NB4 (cell line): ENCODE results near the gene IGF2BP3.

ENCODE experiments used
- DNase-seq: peaks from one replicate; pipeline ENCODE4 v3.0.0; 2010; ENCODE audit warnings: low read depth
- H3K4me3 ChIP-seq: one replicate; pipeline ENCODE4 v1.5.1; 2011; ENCODE audit warnings: mild to moderate bottlenecking, low read depth, low read length, moderate library complexity
- CTCF ChIP-seq: IDR thresholded peaks from one replicate; pipeline ENCODE4 v1.5.1; 2012; ENCODE audit warnings: low read depth, low read length
- MAX ChIP-seq: IDR thresholded peaks from 2 replicates; pipeline ENCODE4 v1.6.1; 2011; ENCODE audit warnings: low read depth, low read length
- MYC ChIP-seq: IDR thresholded peaks from 2 replicates; pipeline ENCODE4 v1.6.1; 2011; ENCODE audit warnings: low read depth, low read length
- POLR2A ChIP-seq: IDR thresholded peaks from 2 replicates; pipeline ENCODE4 v1.6.1; 2011; ENCODE audit warnings: mild to moderate bottlenecking; ENCODE audit not compliant: insufficient read length; ENCODE audit errors: extremely low read depth

The IGF2BP3 gene

GRCh38 chr7:23306936-23307521 lies 163.3 kb downstream of the IGF2BP3 start:
- no peak for DNase-seq
- H3K4me3 ChIP-seq = no peak overlapping the region
- TF ChIP-seq MYC (no peak), MAX (no peak), CTCF (no peak), POLR2A (no peak)

GRCh38 chr7:23299770-23300300 lies 170.5 kb downstream of the IGF2BP3 start:
- TF ChIP-seq MYC (no peak), CTCF (no peak), MAX (no peak), POLR2A (no peak)
- H3K4me3 ChIP-seq = peak overlapping the region; percentile 96
- DNase-seq = peak; percentile 58

- peak; percentile 85 for TF ChIP-seq MAX
- TF ChIP-seq POLR2A = peak; percentile 98
- TF ChIP-seq MYC = peak; percentile 91
- TF ChIP-seq CTCF = no peak
- peak; percentile 100 for DNase-seq
- peak within 1 kb of the TSS; percentile 96 for H3K4me3 ChIP-seq
Observed at GRCh38 chr7:23298885-23299769, 171.2 kb downstream of the IGF2BP3 start, which contains the start of gene MALSU1. MALSU1 (plus strand) TSS chr7:23299339; CDS start chr7:23299353, 14 bp downstream.

- DNase-seq = peak; percentile 36
- no peak for TF ChIP-seq POLR2A
- TF ChIP-seq CTCF = no peak
- no peak for TF ChIP-seq MAX
- no peak for TF ChIP-seq MYC
- H3K4me3 ChIP-seq = peak overlapping the region; percentile 96
Observed at GRCh38 chr7:23298141-23298881, 172.0 kb downstream of the IGF2BP3 start.

- TF ChIP-seq CTCF = no peak
- no peak for TF ChIP-seq MAX
- no peak for TF ChIP-seq MYC
- TF ChIP-seq POLR2A = no peak
- no peak overlapping the region for H3K4me3 ChIP-seq
- no peak for DNase-seq
Observed at GRCh38 chr7:23295401-23295697, 174.9 kb downstream of the IGF2BP3 start.
